OCI-LY1 (cell line): ENCODE data around the gene LINC01488.

ENCODE experiments used
- H2AFZ ChIP-seq: fragments of 200-600 bp; sonication (generic), shearing (Covaris generic); 2 replicates; pipeline ENCODE4 v1.6.0; 2014; ENCODE audit warnings: antibody characterized with exemption, mild to moderate bottlenecking, low read length
- H3F3A ChIP-seq: fragments of 200-600 bp; sonication (generic), shearing (Covaris generic); 2 replicates; pipeline ENCODE4 v1.6.0; 2014; ENCODE audit warnings: mild to moderate bottlenecking, antibody characterized with exemption, low read length, moderate library complexity; ENCODE audit not compliant: insufficient read depth
- H3K27ac ChIP-seq: fragments of 200-600 bp; sonication (generic); 2 replicates; pipeline ENCODE4 v1.5.1; 2014; ENCODE audit warnings: low read length, mixed run types, mild to moderate bottlenecking, low read depth; ENCODE audit not compliant: poor library complexity, severe bottlenecking
- H3K27me3 ChIP-seq: fragments of 200-600 bp; sonication (generic); 2 replicates; pipeline ENCODE4 v1.6.0; 2014; ENCODE audit warnings: antibody characterized with exemption, mild to moderate bottlenecking, low read length, moderate library complexity; ENCODE audit not compliant: insufficient read depth
- H3K36me3 ChIP-seq: fragments of 200-600 bp; sonication (generic); 2 replicates; pipeline ENCODE4 v1.6.1; 2014; ENCODE audit warnings: mild to moderate bottlenecking, antibody characterized with exemption, low read length, moderate library complexity, mixed read lengths; ENCODE audit not compliant: insufficient read depth
- H3K4me1 ChIP-seq: fragments of 200-600 bp; sonication (generic); 2 replicates; pipeline ENCODE4 v1.5.1; 2014; ENCODE audit warnings: mild to moderate bottlenecking, low read length, moderate library complexity; ENCODE audit not compliant: insufficient read depth, severe bottlenecking
- H3K4me2 ChIP-seq: fragments of 200-600 bp; sonication (generic), shearing (Covaris generic); 2 replicates; pipeline ENCODE4 v1.6.1; 2014; ENCODE audit warnings: low read length
- H3K4me3 ChIP-seq: fragments of 200-600 bp; sonication (generic); 2 replicates; pipeline ENCODE4 v1.5.1; 2014; ENCODE audit warnings: low read length, low read depth, mild to moderate bottlenecking, mixed read lengths; ENCODE audit not compliant: poor library complexity, severe bottlenecking
- H3K79me2 ChIP-seq: fragments of 200-600 bp; shearing (Covaris generic); 2 replicates; pipeline ENCODE4 v1.6.1; 2016; ENCODE audit warnings: mixed run types, low read length, mixed read lengths; ENCODE audit not compliant: insufficient read depth
- H3K9ac ChIP-seq: fragments of 200-600 bp; sonication (generic), shearing (Covaris generic); 2 replicates; pipeline ENCODE4 v1.6.1; 2014; ENCODE audit warnings: mild to moderate bottlenecking, low read length, mixed read lengths
- H3K9me2 ChIP-seq: fragments of 200-600 bp; sonication (generic), shearing (Covaris generic); 2 replicates; pipeline ENCODE4 v1.6.1; 2014; ENCODE audit warnings: low read depth, mild to moderate bottlenecking, low read length, mixed read lengths
- H3K9me3 ChIP-seq: fragments of 200-600 bp; shearing (Covaris generic); 2 replicates; pipeline ENCODE4 v1.6.1; 2014; ENCODE audit warnings: low read length, mixed read lengths
- H4K20me1 ChIP-seq: fragments of 200-600 bp; sonication (generic), shearing (Covaris generic); 2 replicates; pipeline ENCODE4 v1.6.0; 2016; ENCODE audit warnings: mild to moderate bottlenecking, low read length; ENCODE audit not compliant: insufficient read depth
- EZH2 ChIP-seq: fragments of 200-600 bp; sonication (generic), shearing (Covaris generic); IDR thresholded peaks from 2 replicates; pipeline ENCODE4 v1.8.0; 2017; ENCODE audit warnings: borderline replicate concordance, mixed run types, mild to moderate bottlenecking, antibody characterized with exemption, low read length, moderate library complexity, mixed read lengths
- TF ChIP-seq, protein P1 (sequence below): fragments of 200-600 bp; sonication (generic), shearing (Covaris generic); IDR thresholded peaks from 2 replicates; pipeline ENCODE4 v1.5.1; 2017; ENCODE audit warnings: mild to moderate bottlenecking, antibody characterized with exemption, low read length, moderate library complexity, mixed read lengths

Gene LINC01488

GRCh38 chr11:69470301-69470700, 11.2 kb upstream of the LINC01488 start:
- Histone ChIP-seq H3K9ac (no peak overlapping the region), H3K27ac (no peak overlapping the region), H3K9me2 (no peaks in the 10 kb centered on the region), H3K79me2 (no peaks in the 10 kb centered on the region), H4K20me1 (no peaks in the 10 kb centered on the region), H3K9me3 (no peaks in the 10 kb centered on the region), H3K36me3 (no peaks in the 10 kb centered on the region), H2AFZ (no peak overlapping the region), H3K27me3 (0 out of 2 replicates have a peak, but pooled peaks cover 3% of the 10 kb centered on the region), H3F3A (no peaks in the 10 kb centered on the region), H3K4me3 (no peak overlapping the region), H3K4me2 (no peak overlapping the region), H3K4me1 (no peaks in the 10 kb centered on the region)
- no peak for TF ChIP-seq EZH2
- TF ChIP-seq, protein P1, sequence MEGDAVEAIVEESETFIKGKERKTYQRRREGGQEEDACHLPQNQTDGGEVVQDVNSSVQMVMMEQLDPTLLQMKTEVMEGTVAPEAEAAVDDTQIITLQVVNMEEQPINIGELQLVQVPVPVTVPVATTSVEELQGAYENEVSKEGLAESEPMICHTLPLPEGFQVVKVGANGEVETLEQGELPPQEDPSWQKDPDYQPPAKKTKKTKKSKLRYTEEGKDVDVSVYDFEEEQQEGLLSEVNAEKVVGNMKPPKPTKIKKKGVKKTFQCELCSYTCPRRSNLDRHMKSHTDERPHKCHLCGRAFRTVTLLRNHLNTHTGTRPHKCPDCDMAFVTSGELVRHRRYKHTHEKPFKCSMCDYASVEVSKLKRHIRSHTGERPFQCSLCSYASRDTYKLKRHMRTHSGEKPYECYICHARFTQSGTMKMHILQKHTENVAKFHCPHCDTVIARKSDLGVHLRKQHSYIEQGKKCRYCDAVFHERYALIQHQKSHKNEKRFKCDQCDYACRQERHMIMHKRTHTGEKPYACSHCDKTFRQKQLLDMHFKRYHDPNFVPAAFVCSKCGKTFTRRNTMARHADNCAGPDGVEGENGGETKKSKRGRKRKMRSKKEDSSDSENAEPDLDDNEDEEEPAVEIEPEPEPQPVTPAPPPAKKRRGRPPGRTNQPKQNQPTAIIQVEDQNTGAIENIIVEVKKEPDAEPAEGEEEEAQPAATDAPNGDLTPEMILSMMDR: no peak

DNA sequence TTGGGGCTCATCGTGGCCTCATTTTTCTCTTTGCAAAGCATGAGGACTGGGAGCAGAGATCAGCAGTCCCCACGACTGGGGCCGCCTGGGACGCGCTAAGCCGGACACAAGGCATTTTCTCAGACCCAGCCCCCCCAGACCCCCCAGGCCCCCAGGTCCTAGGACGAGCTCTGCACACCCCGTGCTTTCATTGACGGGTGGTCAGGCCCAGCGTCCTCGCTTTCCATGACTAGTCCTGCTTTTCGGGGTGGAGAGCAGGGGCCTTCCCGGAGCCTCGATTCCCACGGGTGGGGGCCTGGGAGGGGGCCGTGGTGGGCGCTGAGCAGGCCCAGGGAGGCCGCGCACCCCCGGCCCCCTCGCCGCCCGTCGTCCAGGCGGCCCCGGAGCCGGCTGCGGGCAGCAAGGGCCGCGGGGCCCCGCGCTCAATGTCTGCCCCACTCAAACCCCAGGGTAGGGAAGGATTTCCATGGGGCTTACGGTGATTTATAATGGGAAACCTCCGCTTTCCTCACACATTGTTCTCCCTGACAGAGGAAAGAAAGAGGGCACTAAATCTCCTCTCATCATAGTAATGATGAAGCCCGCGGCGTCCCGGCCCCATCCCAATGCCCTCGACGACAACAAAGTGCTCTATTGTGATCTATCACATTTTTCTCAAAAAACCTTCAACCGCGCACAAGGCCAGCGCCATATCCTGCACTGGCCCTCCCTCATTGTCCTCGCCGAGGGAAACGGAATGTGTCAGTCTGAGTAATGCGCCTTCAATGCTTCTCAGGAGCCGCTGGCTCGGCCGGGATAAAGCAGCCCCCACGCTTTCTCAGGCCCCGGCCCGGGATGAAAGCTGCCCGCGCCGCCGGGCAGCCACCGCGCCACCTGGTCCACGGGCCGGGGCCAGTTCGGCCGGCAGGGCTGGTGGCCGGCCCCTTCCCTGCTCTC, 10.4 kb upstream of the LINC01488 start:
- Histone ChIP-seq H3K27me3 (0 out of 2 replicates have a peak, but pooled peaks cover 3% of the 10 kb centered on the region), H3K9me2 (no peaks in the 10 kb centered on the region)

DNA sequence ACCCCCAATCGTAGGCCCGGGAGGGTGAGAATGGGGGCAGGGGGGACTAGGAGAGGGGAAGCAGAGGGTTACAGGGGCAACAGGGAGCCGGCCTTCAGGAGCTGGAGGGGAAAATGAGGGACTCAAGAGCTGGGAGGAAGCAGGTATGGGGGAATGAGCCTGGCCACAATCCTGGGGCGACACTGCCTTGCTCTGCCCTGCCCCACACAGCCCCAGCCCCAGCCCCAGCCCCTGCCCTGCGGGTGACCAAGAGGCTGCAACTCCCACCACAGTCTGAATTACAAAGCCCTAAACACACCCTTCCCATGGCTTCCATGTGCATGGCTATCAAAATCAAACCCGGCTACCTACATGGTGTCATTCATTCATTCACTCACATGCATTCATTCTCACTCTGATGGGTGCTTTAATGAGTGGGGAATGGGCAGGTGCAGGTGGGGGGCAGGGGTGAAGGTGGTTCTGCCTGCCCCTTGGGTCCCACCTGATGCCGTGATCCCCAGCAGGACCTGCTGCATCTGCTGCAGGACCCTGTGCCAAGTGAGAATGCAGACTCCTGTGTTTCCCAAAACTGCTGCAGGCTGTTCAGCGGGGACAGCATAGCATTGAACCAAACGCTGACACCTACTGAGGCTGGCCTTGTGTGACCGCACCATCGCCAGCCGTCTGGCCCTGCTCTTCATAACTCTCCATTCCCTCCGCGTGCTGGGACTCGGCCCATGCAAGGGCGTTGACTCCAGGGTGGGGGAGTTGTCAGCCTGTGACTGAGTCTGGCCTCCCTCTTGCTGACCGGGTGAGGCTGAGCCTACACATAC, 9.5 kb upstream of the LINC01488 start:
- Histone ChIP-seq H3F3A (no peaks in the 10 kb centered on the region), H3K27me3 (0 out of 2 replicates have a peak, but pooled peaks cover 3% of the 10 kb centered on the region), H3K27ac (no peak overlapping the region), H3K9me3 (no peaks in the 10 kb centered on the region), H3K4me2 (no peak overlapping the region), H4K20me1 (no peaks in the 10 kb centered on the region), H3K9me2 (no peaks in the 10 kb centered on the region), H3K4me3 (no peak overlapping the region), H3K4me1 (no peaks in the 10 kb centered on the region), H2AFZ (no peak overlapping the region), H3K36me3 (no peaks in the 10 kb centered on the region), H3K79me2 (no peaks in the 10 kb centered on the region), H3K9ac (no peak overlapping the region)
- TF ChIP-seq, protein P1: no peak
- TF ChIP-seq EZH2: no peak

More for the DNA sequence above, 10.4 kb upstream of the LINC01488 start:
- Histone ChIP-seq H4K20me1 (no peaks in the 10 kb centered on the region), H3K9me3 (no peaks in the 10 kb centered on the region), H3K79me2 (no peaks in the 10 kb centered on the region), H3K4me1 (no peaks in the 10 kb centered on the region), H3F3A (no peaks in the 10 kb centered on the region), H3K27ac (no peak overlapping the region), H3K36me3 (no peaks in the 10 kb centered on the region), H3K9ac (no peak overlapping the region), H3K4me3 (no peak overlapping the region), H3K4me2 (no peak overlapping the region), H2AFZ (no peak overlapping the region)
- TF ChIP-seq EZH2: no peak
- TF ChIP-seq, protein P1: no peak
